HepG2 (cell line): ENCODE measurements around the gene NABP2. TPM values are rescaled to one million over a fixed set of nuclear protein-coding genes. Genes with fewer than 3 reads are reported as not detected.
A peak's percentile ranks its signal among the peaks of the same experiment; 100 is the strongest.

Experiments
- HDAC6 ChIP-seq: fragments of 200-600 bp; sonication (generic); IDR thresholded peaks from 2 replicates; pipeline ENCODE4 v1.7.0; 2017; ENCODE audit warnings: mild to moderate bottlenecking, antibody characterized with exemption, low read length, low read depth
- IRX3 ChIP-seq: sonication (generic); formaldehyde crosslinking; IDR thresholded peaks from 2 replicates; pipeline ENCODE4 v1.8.1; 2023; ENCODE audit warnings: mild to moderate bottlenecking, low read depth, missing genetic modification reagents, borderline replicate concordance
- NCOA2 ChIP-seq: sonication (generic); formaldehyde crosslinking; IDR thresholded peaks from 2 replicates; pipeline ENCODE4 v1.8.0; 2022; ENCODE audit warnings: inconsistent platforms
- SMC3 ChIP-seq: IDR thresholded peaks from 2 replicates; pipeline ENCODE4 v1.6.1; 2011; ENCODE audit warnings: low read length, improper control_type of control experiment
- TOPORS ChIP-seq: sonication (generic); formaldehyde crosslinking; IDR thresholded peaks from 2 replicates; pipeline ENCODE4 v1.8.0; 2023; ENCODE audit warnings: mild to moderate bottlenecking, missing genetic modification reagents
- YY1 ChIP-seq: IDR thresholded peaks from 2 replicates; pipeline ENCODE4 v1.6.1; 2011; ENCODE audit warnings: low read length, low read depth, moderate library complexity, mild to moderate bottlenecking; ENCODE audit not compliant: insufficient read depth, insufficient replicate concordance
- ZNF263 ChIP-seq: sonication (generic); formaldehyde crosslinking; IDR thresholded peaks from 2 replicates; pipeline ENCODE4 v1.4.0; 2020; ENCODE audit warnings: missing genetic modification reagents
- ZNF274 ChIP-seq: sonication (generic); formaldehyde crosslinking; IDR thresholded peaks from 2 replicates; pipeline ENCODE4 v1.5.1; 2020; ENCODE audit warnings: mild to moderate bottlenecking, missing genetic modification reagents
- ZNF3 ChIP-seq: IDR thresholded peaks from 2 replicates; pipeline ENCODE4 v1.7.0; 2017; ENCODE audit warnings: inconsistent platforms
- ZNF329 ChIP-seq: sonication (generic); formaldehyde crosslinking; IDR thresholded peaks from 2 replicates; pipeline ENCODE4 v1.9.0; 2021; ENCODE audit warnings: low read depth, mild to moderate bottlenecking, missing genetic modification reagents
- ZNF337 ChIP-seq: sonication (generic); formaldehyde crosslinking; IDR thresholded peaks from 2 replicates; pipeline ENCODE4 v1.5.1; 2020; ENCODE audit warnings: missing genetic modification reagents, low read depth, mild to moderate bottlenecking, borderline replicate concordance
- ZNF567 ChIP-seq: sonication (generic); formaldehyde crosslinking; IDR thresholded peaks from 2 replicates; pipeline ENCODE4 v1.8.1; 2023; ENCODE audit warnings: mild to moderate bottlenecking, missing genetic modification reagents, borderline replicate concordance
- ZNF709 ChIP-seq: sonication (generic); formaldehyde crosslinking; IDR thresholded peaks from 2 replicates; pipeline ENCODE4 v1.5.0; 2020; ENCODE audit warnings: mild to moderate bottlenecking, missing genetic modification reagents
- ZNF776 ChIP-seq: sonication (generic); formaldehyde crosslinking; IDR thresholded peaks from 2 replicates; pipeline ENCODE4 v1.4.0; 2020; ENCODE audit warnings: mild to moderate bottlenecking, missing genetic modification reagents
- polyA plus RNA-seq, 8 experiments: library from polyadenylated mRNA; depleted of rRNA in 3 of 8; stranded (reverse) in 7 of 8; unstranded in 1 of 8; fragments of >200 nt; fragmentation: Illumina TruSeq in 4 of 8; extraction: Trizol in 4 of 8; gene quantifications; 2 replicates each; pipeline versions ENCODE4 v1.2.1 to v1.2.3, GENCODE V29; 2011 to 2016; ENCODE audit warnings: low read depth in 4 of 8, missing spikeins in 1 of 8, mixed read lengths in 1 of 8; ENCODE audit not compliant: insufficient read depth in 1 of 8
- total RNA-seq, 5 experiments: library from RNA; depleted of rRNA; stranded (reverse); fragments of >200 nt; fragmentation: Illumina TruSeq; extraction: Trizol; gene quantifications; 2 replicates each; pipeline ENCODE4 v1.2.3, GENCODE V29; 2016; ENCODE audit warnings: low read depth in 1 of 5
- TF ChIP-seq, protein P1 (sequence below): sonication (generic); formaldehyde crosslinking; IDR thresholded peaks from 2 replicates; pipeline ENCODE4 v1.9.0; 2021; ENCODE audit warnings: missing genetic modification reagents, borderline replicate concordance
- TF ChIP-seq, protein P2 (sequence below), 2 experiments: sonication (generic) in 1 of 2; formaldehyde crosslinking in 1 of 2; IDR thresholded peaks; 2 replicates each; pipeline versions ENCODE4 v1.4.0 to v1.6.1; 2018 to 2020; ENCODE audit warnings: missing genetic modification reagents in 2 of 2, borderline replicate concordance in 1 of 2, low read depth in 1 of 2, mild to moderate bottlenecking in 1 of 2, missing biosample characterization in 1 of 2
- TF ChIP-seq, protein P3 (sequence below): sonication (generic); formaldehyde crosslinking; IDR thresholded peaks from 2 replicates; pipeline ENCODE4 v1.4.0; 2020; ENCODE audit warnings: missing genetic modification reagents, mild to moderate bottlenecking, borderline replicate concordance
- TF ChIP-seq, protein P4 (sequence below): sonication (generic); formaldehyde crosslinking; IDR thresholded peaks from 2 replicates; pipeline ENCODE4 v1.4.0; 2020; ENCODE audit warnings: missing genetic modification reagents

NABP2 gene
- total and polyA plus RNA-seq, 2 of the 13 experiments (the other 11 are each of a cell fraction or from before 2014, with no cell fraction given) = 33.2 to 35.5 TPM

DNA sequence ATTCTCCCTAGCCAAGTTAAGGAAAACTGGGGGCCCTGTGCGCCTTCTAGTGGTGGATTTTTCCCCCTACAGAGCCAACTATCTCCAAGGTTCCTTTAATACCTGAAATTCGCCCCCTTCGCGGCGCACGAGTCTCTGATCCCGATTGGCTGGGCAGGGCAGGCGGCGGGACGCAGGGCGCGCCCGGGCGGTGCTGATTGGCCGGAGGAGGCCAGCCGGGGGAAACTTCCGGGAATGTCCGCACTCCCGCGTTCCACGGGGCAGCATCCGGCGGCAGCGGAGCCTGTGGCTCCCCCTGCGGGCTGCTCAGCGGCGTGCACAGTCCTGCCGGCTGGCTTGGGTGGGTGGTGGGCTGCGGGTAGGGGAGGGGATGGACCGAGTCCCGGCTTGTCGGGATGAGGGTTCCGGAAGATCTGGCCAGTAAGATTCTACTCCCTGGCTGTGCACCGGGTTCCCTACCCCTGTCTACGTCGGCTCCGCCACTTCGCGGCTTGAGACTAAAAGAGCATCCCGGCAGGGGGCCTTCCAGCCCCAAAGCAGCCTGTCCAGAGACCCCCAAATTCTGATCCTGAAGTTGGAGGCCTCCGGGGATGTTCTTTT, at the start of gene NABP2 (continued):
- TF ChIP-seq ZNF274 (CRISPR knock-in tag) = no peak
- peak; percentile 74; the same call in 1 of the 2 replicates for TF ChIP-seq ZNF567
- no peak for TF ChIP-seq ZNF3 (CRISPR knock-in tag)
- TF ChIP-seq, protein P1, sequence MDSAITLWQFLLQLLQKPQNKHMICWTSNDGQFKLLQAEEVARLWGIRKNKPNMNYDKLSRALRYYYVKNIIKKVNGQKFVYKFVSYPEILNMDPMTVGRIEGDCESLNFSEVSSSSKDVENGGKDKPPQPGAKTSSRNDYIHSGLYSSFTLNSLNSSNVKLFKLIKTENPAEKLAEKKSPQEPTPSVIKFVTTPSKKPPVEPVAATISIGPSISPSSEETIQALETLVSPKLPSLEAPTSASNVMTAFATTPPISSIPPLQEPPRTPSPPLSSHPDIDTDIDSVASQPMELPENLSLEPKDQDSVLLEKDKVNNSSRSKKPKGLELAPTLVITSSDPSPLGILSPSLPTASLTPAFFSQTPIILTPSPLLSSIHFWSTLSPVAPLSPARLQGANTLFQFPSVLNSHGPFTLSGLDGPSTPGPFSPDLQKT = no peak
- no peak for TF ChIP-seq NCOA2 (CRISPR knock-in tag)
- peak; percentile 46 for TF ChIP-seq SMC3
- TF ChIP-seq ZNF337 = no peak
- TF ChIP-seq ZNF709 = peak; percentile 67; the same call in 1 of the 2 replicates
- TF ChIP-seq, protein P2, sequence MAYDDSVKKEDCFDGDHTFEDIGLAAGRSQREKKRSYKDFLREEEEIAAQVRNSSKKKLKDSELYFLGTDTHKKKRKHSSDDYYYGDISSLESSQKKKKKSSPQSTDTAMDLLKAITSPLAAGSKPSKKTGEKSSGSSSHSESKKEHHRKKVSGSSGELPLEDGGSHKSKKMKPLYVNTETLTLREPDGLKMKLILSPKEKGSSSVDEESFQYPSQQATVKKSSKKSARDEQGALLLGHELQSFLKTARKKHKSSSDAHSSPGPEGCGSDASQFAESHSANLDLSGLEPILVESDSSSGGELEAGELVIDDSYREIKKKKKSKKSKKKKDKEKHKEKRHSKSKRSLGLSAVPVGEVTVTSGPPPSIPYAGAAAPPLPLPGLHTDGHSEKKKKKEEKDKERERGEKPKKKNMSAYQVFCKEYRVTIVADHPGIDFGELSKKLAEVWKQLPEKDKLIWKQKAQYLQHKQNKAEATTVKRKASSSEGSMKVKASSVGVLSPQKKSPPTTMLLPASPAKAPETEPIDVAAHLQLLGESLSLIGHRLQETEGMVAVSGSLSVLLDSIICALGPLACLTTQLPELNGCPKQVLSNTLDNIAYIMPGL (CRISPR knock-in tag; IDR thresholded peaks at IDR 0.05; ENCODE audit: borderline replicate concordance in 1 of 2, low read depth in 1 of 2) = peak; percentile 91 to 95
- TF ChIP-seq IRX3 (CRISPR knock-in tag) = no peak
- 0 out of 2 replicates have a peak, but pooled peaks have one; percentile 6 for TF ChIP-seq ZNF329 (CRISPR knock-in tag)
- TF ChIP-seq, protein P3, sequence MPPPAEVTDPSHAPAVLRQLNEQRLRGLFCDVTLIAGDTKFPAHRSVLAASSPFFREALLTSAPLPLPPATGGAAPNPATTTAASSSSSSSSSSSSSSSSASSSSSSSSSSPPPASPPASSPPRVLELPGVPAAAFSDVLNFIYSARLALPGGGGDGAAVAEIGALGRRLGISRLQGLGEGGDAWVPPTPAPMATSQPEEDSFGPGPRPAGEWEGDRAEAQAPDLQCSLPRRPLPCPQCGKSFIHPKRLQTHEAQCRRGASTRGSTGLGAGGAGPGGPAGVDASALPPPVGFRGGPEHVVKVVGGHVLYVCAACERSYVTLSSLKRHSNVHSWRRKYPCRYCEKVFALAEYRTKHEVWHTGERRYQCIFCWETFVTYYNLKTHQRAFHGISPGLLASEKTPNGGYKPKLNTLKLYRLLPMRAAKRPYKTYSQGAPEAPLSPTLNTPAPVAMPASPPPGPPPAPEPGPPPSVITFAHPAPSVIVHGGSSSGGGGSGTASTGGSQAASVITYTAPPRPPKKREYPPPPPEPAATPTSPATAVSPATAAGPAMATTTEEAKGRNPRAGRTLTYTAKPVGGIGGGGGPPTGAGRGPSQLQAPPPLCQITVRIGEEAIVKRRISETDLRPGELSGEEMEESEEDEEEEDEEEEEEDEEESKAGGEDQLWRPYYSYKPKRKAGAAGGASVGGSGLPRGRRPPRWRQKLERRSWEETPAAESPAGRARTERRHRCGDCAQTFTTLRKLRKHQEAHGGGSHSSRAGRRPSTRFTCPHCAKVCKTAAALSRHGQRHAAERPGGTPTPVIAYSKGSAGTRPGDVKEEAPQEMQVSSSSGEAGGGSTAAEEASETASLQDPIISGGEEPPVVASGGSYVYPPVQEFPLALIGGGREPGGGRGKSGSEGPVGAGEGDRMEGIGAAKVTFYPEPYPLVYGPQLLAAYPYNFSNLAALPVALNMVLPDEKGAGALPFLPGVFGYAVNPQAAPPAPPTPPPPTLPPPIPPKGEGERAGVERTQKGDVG (CRISPR knock-in tag) = no peak
- TF ChIP-seq ZNF263 = 0 out of 2 replicates have a peak, but pooled peaks have one; percentile 13
- no peak for TF ChIP-seq TOPORS (CRISPR knock-in tag)
- peak; percentile 78 for TF ChIP-seq YY1
- no peak for TF ChIP-seq HDAC6
- TF ChIP-seq ZNF776 (CRISPR knock-in tag) = no peak
- TF ChIP-seq, protein P4, sequence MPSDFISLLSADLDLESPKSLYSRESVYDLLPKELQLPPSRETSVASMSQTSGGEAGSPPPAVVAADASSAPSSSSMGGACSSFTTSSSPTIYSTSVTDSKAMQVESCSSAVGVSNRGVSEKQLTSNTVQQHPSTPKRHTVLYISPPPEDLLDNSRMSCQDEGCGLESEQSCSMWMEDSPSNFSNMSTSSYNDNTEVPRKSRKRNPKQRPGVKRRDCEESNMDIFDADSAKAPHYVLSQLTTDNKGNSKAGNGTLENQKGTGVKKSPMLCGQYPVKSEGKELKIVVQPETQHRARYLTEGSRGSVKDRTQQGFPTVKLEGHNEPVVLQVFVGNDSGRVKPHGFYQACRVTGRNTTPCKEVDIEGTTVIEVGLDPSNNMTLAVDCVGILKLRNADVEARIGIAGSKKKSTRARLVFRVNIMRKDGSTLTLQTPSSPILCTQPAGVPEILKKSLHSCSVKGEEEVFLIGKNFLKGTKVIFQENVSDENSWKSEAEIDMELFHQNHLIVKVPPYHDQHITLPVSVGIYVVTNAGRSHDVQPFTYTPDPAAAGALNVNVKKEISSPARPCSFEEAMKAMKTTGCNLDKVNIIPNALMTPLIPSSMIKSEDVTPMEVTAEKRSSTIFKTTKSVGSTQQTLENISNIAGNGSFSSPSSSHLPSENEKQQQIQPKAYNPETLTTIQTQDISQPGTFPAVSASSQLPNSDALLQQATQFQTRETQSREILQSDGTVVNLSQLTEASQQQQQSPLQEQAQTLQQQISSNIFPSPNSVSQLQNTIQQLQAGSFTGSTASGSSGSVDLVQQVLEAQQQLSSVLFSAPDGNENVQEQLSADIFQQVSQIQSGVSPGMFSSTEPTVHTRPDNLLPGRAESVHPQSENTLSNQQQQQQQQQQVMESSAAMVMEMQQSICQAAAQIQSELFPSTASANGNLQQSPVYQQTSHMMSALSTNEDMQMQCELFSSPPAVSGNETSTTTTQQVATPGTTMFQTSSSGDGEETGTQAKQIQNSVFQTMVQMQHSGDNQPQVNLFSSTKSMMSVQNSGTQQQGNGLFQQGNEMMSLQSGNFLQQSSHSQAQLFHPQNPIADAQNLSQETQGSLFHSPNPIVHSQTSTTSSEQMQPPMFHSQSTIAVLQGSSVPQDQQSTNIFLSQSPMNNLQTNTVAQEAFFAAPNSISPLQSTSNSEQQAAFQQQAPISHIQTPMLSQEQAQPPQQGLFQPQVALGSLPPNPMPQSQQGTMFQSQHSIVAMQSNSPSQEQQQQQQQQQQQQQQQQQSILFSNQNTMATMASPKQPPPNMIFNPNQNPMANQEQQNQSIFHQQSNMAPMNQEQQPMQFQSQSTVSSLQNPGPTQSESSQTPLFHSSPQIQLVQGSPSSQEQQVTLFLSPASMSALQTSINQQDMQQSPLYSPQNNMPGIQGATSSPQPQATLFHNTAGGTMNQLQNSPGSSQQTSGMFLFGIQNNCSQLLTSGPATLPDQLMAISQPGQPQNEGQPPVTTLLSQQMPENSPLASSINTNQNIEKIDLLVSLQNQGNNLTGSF = no peak
